Mesenteric fat pad (tissue), 1 donor: Measurements from ENCODE around the gene ATP5IF1. TPM values are rescaled to one million over a fixed set of nuclear protein-coding genes. Genes with fewer than 3 reads are reported as not detected.

Experiments used
- DNase-seq: peaks from one replicate; pipeline ENCODE4 v3.0.0-alpha.2; 2020; ENCODE audit warnings: low spot score
- total RNA-seq: library from RNA; stranded (reverse); fragmentation: NEBNext Ultra II Directional; extraction: Animal tissue kit (Norgen Biotek cat#: 25700); gene quantifications from one replicate; pipeline ENCODE4 v1.2.1, GENCODE V29; 2021
- donor health status: DM: yes; HTN: yes; CAD: no.

Gene ATP5IF1
- total RNA-seq, 1 donor from 2014 or later, result 50.7 TPM

DNA sequence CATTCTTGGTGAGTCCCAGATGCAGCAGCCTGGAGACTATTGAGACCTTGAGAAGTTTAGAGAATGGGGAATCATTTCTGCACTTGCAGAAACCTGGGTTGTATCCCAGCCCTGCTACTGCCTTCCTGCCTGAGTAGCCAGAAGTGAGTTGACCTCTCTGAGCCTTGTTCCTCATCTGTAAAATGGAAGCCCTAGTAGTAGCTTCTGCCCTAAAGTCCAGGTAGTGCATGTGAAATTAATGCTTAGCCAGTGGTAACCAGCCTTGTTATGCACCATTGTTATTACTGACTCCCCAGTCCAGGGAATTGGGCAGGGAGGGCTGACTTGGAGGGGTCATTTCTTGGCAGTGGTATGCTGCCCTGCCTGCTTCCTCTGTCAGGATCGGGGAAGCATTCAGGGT, 29.0 kb downstream of the ATP5IF1 start:
- DNase-seq, result no peak

DNA sequence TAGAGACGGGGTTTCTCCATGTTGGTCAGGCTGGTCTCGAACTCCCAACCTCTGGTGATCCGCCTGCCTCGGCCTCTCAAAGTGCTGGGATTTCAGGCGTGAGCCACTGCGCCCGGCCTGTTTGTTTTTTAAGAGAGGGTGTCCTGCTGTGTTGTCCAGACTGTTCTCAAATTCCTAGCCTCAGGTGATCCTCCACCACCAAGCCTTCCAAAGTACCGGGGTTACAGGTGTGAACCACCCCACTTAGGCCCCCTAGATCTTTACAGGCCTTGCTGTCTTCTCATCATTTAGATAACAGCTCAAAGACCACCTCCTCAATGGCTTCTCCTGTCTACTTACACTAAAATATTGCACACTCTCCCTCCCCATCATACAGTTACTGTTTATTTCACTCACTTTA, 29.7 kb downstream of the ATP5IF1 start:
- DNase-seq, result no peak

GRCh38 chr1:28266920-28267322, 31.0 kb downstream of the ATP5IF1 start:
- DNase-seq, result no peak

GRCh38 chr1:28267633-28268032, 31.7 kb downstream of the ATP5IF1 start:
- DNase-seq, result no peak

GRCh38 chr1:28269529-28269928, 33.6 kb downstream of the ATP5IF1 start:
- DNase-seq, result no peak

DNA sequence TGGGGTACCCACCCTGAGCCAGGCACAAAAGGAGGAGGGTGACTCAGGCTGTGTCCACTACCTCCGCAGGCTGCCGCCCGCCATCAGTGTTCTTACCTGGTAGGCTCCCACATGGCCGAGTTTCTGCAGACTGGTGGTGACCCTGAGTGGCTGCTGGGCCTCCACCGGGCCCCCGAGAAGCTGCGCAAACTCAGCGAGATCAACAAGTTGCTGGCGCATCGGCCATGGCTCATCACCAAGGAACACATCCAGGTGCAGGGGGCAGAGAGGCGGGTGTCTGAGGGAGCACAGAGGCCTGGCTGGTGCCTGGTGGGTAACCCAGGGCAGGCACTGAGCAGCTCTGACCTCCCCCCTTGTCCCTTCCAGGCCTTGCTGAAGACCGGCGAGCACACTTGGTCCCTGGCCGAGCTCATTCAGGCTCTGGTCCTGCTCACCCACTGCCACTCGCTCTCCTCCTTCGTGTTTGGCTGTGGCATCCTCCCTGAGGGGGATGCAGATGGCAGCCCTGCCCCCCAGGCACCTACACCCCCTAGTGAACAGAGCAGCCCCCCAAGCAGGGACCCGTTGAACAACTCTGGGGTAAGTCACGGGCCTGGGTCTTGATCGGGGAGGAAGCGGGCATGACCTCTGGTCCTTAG, 36.4 kb downstream of the ATP5IF1 start:
- DNase-seq, result no peak

GRCh38 chr1:28273216-28273860, 37.4 kb downstream of the ATP5IF1 start:
- DNase-seq, result no peak

DNA sequence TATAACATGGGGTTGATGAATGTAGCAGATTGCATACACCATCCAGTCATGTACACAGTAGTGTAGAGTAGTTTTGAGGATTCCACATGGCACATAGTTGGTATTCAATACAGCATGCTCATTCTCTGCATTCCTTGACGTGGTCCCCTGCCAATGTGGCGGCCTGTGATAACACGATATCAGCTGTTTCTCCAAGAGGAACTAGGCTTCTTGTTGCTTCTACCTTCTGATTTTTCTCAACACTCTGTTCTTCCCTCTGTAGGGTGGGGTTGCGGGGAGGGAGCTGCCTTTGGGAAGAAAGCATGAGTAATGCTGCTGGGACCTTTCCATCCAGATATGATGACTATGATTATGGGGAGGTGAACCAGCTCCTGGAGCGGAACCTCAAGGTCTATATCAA, 42.8 kb downstream of the ATP5IF1 start:
- DNase-seq, result no peak

DNA sequence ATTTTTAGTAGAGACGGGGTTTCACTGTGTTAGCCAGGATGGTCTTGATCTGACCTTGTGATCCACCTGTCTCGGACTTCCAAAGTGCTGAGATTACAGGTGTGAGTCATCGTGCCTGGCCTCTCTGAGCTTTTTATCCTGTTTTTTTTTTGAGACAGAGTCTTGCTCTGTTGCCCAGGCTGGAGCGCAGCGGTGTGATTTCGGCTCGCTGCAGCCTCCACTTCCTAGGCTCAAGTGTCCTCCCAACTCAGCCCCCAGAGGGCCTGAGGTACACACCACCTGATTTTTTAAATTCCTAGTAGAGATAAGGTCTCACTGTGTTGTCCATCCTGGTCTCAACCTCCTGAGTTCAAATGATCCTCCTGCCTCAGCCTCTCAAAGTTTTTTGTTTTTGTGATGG, 43.8 kb downstream of the ATP5IF1 start:
- no peak for DNase-seq

DNA sequence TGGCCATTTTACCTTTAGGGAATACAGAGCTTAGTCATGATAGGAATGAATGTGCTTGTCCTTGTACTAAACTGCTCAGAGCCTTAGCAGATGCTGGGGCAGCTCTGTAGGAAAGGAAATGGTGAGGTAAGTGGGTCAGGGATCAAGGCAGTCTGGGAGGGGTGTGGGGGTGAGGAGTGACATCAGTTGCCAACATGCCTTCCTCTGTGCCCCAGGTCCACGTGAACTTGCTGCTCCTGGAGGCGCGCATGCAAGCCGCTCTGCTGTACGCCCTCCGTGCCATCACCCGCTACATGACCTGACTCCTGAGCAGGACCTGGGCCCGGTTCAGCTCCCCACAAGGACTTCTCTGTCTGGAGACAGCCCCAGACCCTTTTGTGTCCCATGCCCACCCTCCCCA, 44.6 kb downstream of the ATP5IF1 start:
- DNase-seq, result no peak

DNA sequence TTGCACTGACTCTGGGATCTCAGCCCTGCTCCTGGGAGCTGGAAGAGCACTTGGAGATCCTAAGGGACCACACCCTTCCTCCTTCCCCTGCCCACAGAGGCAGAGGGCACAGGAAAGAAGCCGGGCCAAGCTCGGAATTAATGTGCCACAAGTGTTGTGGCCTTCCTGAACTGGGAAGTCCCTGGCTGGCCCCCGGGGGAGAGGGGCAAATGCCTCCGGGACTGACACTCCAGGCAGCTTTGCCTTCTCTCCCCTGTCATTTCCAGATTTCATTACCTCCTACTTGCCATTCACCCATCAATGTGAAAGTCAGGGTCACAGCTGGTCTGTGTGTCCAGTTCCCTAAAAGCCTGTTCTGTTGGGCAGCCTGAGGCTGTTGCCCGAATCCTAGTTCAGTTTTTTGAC, 45.1 kb downstream of the ATP5IF1 start:
- no peak for DNase-seq

DNA sequence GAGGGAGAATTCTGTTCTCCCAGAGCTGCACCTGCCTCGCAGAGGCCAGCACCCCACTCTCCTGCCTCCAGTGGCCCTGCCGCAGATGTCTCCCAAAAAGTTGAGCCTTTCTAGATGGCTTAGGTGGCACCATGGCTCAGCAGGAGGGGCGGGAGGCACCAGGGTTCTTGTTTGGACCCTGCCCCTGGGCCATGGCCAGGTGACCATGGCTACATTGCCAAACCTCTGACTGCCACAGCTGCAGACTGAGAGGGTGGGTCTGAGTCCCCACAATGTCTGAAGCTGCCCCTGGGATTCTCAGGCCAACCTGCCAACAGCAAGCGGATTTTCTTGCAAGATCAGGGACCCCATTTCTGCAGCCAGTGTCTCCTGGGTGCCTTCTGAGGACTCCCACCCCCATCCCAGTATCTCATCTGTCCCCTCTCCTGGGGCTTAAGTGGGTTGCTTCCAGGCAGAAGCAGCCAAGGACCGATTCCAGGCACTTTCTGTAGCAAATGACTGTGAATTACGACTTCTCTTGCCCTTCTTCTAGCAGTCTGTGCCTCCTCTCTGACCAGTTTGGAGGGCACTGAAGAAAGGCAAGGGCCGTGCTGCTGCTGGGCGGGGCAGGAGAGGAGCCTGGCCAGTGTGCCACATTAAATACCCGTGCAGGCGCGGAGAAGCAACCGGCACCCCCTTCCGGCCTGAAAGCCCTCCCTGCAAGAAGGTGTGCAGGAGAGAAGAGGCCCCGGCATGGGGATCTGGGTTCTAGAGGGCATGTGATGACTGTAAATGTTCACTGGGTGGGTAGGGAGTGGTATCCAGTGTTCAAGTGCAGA, 45.9 kb downstream of the ATP5IF1 start:
- DNase-seq, result no peak

DNA sequence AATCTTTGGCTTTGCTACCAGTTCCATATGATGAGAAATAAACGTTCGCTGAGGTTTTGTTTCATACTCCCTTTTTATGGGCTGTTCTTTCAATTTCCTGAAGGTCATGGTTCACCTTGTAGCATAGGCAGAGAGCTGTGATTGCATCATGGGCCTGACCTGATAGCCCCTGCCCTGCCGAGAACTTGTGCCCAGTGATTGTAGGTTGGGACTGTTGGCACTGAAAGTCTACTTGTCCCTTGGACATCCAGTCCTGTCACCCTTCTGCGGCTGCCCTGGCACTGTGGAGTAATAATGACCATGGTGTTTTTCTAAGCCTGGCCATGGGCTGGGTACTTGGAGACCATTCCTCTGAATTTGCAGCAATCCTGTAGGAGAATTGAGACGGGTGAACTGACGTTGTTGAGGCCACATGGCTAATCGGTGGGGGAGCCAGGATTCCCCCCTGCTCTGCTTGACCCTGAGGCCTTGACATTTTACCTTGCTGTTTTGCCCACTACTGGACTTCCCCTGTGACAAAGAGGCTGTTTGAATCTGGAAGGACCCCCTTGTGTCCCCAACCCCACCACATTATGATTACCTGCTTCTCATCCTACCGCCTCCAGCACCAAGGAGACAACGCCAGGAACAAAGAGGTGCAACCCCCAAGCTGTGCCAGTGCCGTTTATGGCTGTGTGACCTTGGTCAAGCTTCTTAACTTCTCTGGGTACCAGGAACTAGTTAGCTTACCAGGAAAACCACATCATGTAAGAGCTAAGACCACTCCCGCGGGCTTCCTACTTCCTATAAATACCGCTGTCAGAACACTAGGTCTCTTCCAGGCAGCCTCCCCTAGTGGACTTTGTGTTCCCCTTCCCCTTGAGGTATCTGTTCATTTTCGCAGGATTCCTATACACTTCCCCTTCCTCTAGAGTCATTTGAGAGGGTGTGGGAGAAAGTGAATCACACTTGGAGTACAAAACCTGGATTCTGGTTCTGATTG, 46.8 kb downstream of the ATP5IF1 start:
- DNase-seq, result no peak

DNA sequence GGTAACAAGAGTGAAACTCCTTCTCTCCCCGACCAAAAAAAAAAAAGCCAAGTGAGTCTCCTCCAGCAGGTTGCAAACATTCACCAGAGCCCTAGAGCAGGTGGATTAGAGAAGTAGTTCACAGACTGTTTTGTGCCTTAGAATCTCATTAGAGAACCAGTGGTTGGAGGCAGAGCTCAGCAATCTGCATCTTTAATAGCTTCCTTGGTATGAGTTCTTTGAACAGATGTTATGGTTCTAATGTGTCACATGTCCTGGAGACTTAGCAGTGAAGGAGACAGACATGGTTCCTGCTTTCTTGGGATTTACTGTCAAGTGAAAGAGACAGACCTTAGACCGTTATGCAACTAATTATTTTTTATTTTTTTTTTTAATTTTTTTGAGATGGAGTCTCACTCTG, 50.2 kb downstream of the ATP5IF1 start:
- DNase-seq, result no peak

Other genes starting within 250 kb of the ATP5IF1 start
- gene EYA3, start 147.5 kb upstream of the ATP5IF1 start, total RNA-seq, result 15.3 TPM
- 22.8 TPM for gene PTAFR, start 59.4 kb upstream of the ATP5IF1 start, total RNA-seq
- 70.7 TPM for gene DNAJC8, start 3.1 kb upstream of the ATP5IF1 start, total RNA-seq
- gene SESN2, start 23.4 kb downstream of the ATP5IF1 start, total RNA-seq, result 23.2 TPM
- 15.3 TPM for gene MED18, start 92.9 kb downstream of the ATP5IF1 start, total RNA-seq
- 23.8 TPM for gene PHACTR4, start 133.6 kb downstream of the ATP5IF1 start, total RNA-seq